Thyroid gland (tissue), 4 donors: ENCODE data around the gene LRFN2.

Experiments used
- POLR2A ChIP-seq, 2 donors: fragments of 450-650 bp; IDR thresholded peaks; one replicate each; pipeline ENCODE4 v1.6.1; 2017; ENCODE audit warnings: antibody characterized with exemption in 2 of 2, mild to moderate bottlenecking in 2 of 2, moderate library complexity in 1 of 2
- TF ChIP-seq, protein P1 (sequence below), 6 experiments: fragments of 200-600 bp in 3 of 6; fragments of 450-650 bp in 3 of 6; sonication (generic) in 3 of 6; IDR thresholded peaks; one replicate each; pipeline ENCODE4 v1.5.1; 2016 to 2019; ENCODE audit warnings: antibody characterized with exemption in 6 of 6, mild to moderate bottlenecking in 2 of 6, inconsistent platforms in 1 of 6, moderate library complexity in 1 of 6

- TF ChIP-seq, protein P1, sequence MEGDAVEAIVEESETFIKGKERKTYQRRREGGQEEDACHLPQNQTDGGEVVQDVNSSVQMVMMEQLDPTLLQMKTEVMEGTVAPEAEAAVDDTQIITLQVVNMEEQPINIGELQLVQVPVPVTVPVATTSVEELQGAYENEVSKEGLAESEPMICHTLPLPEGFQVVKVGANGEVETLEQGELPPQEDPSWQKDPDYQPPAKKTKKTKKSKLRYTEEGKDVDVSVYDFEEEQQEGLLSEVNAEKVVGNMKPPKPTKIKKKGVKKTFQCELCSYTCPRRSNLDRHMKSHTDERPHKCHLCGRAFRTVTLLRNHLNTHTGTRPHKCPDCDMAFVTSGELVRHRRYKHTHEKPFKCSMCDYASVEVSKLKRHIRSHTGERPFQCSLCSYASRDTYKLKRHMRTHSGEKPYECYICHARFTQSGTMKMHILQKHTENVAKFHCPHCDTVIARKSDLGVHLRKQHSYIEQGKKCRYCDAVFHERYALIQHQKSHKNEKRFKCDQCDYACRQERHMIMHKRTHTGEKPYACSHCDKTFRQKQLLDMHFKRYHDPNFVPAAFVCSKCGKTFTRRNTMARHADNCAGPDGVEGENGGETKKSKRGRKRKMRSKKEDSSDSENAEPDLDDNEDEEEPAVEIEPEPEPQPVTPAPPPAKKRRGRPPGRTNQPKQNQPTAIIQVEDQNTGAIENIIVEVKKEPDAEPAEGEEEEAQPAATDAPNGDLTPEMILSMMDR (IDR thresholded peaks at IDR 0.05), result no peak
- TF ChIP-seq POLR2A (IDR thresholded peaks at IDR 0.05), result no peak
Observed at GRCh38 chr6:40568062-40568708, 19.0 kb downstream of the LRFN2 start.
